IPS-15b (cell line): Measurements from ENCODE around the gene S100A2.
A peak's percentile ranks its signal among the peaks of the same experiment; 100 is the strongest.

Experiments
- H3K27me3 ChIP-seq: one replicate; pipeline ENCODE4 v1.6.1; 2013; ENCODE audit warnings: low read length; ENCODE audit not compliant: control insufficient read depth, insufficient read depth
- H3K36me3 ChIP-seq: one replicate; pipeline ENCODE4 v1.6.1; 2013; ENCODE audit warnings: low read length; ENCODE audit not compliant: control insufficient read depth, insufficient read depth
- H3K4me1 ChIP-seq: one replicate; pipeline ENCODE4 v1.6.1; 2013; ENCODE audit warnings: mild to moderate bottlenecking, low read length; ENCODE audit not compliant: control insufficient read depth, insufficient read depth
- H3K4me3 ChIP-seq: one replicate; pipeline ENCODE4 v1.5.1; 2013; ENCODE audit warnings: low read depth, low read length
- H3K9ac ChIP-seq: one replicate; pipeline ENCODE4 v1.6.1; 2013; ENCODE audit warnings: low read depth, mild to moderate bottlenecking, low read length
- H3K9me3 ChIP-seq: one replicate; pipeline ENCODE4 v1.6.1; 2013; ENCODE audit warnings: mild to moderate bottlenecking, low read length; ENCODE audit not compliant: control insufficient read depth, insufficient read depth

S100A2 gene

GRCh38 chr1:153539395-153540093 lies 26.1 kb downstream of the S100A2 start:
- Histone ChIP-seq H3K4me1 (peaks cover 14% of the 10 kb centered on the region), H3K9me3 (no peaks in the 10 kb centered on the region), H3K4me3 (no peak overlapping the region)

GRCh38 chr1:153538315-153538821 lies 27.3 kb downstream of the S100A2 start:
- no peaks in the 10 kb centered on the region for H3K9me3 ChIP-seq
- peaks cover 15% of the 10 kb centered on the region for H3K4me1 ChIP-seq
- H3K27me3 ChIP-seq, result peaks cover 30% of the 10 kb centered on the region
- no peak overlapping the region for H3K4me3 ChIP-seq
- H3K9ac ChIP-seq, result no peak overlapping the region
- H3K36me3 ChIP-seq, result peaks cover 2% of the 10 kb centered on the region

More at GRCh38 chr1:153539395-153540093, 26.1 kb downstream of the S100A2 start:
- Histone ChIP-seq H3K27me3 (peaks cover 21% of the 10 kb centered on the region), H3K9ac (no peak overlapping the region), H3K36me3 (peaks cover 4% of the 10 kb centered on the region)

- Histone ChIP-seq H3K9me3 (no peaks in the 10 kb centered on the region), H3K4me3 (no peak overlapping the region), H3K4me1 (peaks cover 18% of the 10 kb centered on the region), H3K9ac (no peak overlapping the region), H3K36me3 (peaks cover 2% of the 10 kb centered on the region), H3K27me3 (peaks cover 30% of the 10 kb centered on the region)
Observed at GRCh38 chr1:153537376-153537730, 28.3 kb downstream of the S100A2 start.

GRCh38 chr1:153536671-153537375 lies 28.8 kb downstream of the S100A2 start:
- H3K36me3 ChIP-seq, result peaks cover 2% of the 10 kb centered on the region
- no peaks in the 10 kb centered on the region for H3K9me3 ChIP-seq
- H3K4me3 ChIP-seq, result peak overlapping the region; percentile 63
- no peak overlapping the region for H3K9ac ChIP-seq
- H3K27me3 ChIP-seq, result peaks cover 30% of the 10 kb centered on the region
- H3K4me1 ChIP-seq, result peaks cover 22% of the 10 kb centered on the region

- H3K36me3 ChIP-seq, result peaks cover 2% of the 10 kb centered on the region
- H3K4me1 ChIP-seq, result peaks cover 22% of the 10 kb centered on the region
Observed at GRCh38 chr1:153536012-153536670, 29.5 kb downstream of the S100A2 start.

GRCh38 chr1:153535242-153536011 lies 30.2 kb downstream of the S100A2 start, which contains the start of gene S100A6:
Gene S100A6 (minus strand): TSS chr1:153535991. CDS start chr1:153535339, 652 bp downstream.
- Histone ChIP-seq H3K9ac (no peak within 1 kb of the TSS), H3K9me3 (no peaks in the 10 kb centered on the region), H3K36me3 (peaks cover 2% of the 10 kb centered on the region), H3K4me1 (peaks cover 22% of the 10 kb centered on the region), H3K4me3 (peak within 1 kb of the TSS; percentile 63), H3K27me3 (peaks cover 30% of the 10 kb centered on the region)

More at GRCh38 chr1:153536012-153536670, 29.5 kb downstream of the S100A2 start:
- Histone ChIP-seq H3K27me3 (peaks cover 30% of the 10 kb centered on the region), H3K9me3 (no peaks in the 10 kb centered on the region), H3K4me3 (peak overlapping the region; percentile 63), H3K9ac (no peak overlapping the region)

GRCh38 chr1:153534925-153535241 lies 30.8 kb downstream of the S100A2 start:
- Histone ChIP-seq H3K4me3 (no peak overlapping the region), H3K4me1 (peaks cover 22% of the 10 kb centered on the region), H3K9me3 (no peaks in the 10 kb centered on the region), H3K27me3 (peaks cover 30% of the 10 kb centered on the region), H3K9ac (no peak overlapping the region), H3K36me3 (peaks cover 2% of the 10 kb centered on the region)

- H3K9ac ChIP-seq, result no peak overlapping the region
- H3K27me3 ChIP-seq, result peaks cover 30% of the 10 kb centered on the region
- peaks cover 2% of the 10 kb centered on the region for H3K36me3 ChIP-seq
- H3K4me3 ChIP-seq, result no peak overlapping the region
- no peaks in the 10 kb centered on the region for H3K9me3 ChIP-seq
- H3K4me1 ChIP-seq, result peaks cover 22% of the 10 kb centered on the region
Observed at GRCh38 chr1:153534226-153534924, 31.3 kb downstream of the S100A2 start.

- Histone ChIP-seq H3K9me3 (no peaks in the 10 kb centered on the region), H3K36me3 (peaks cover 2% of the 10 kb centered on the region), H3K4me1 (peaks cover 22% of the 10 kb centered on the region), H3K9ac (no peak overlapping the region), H3K4me3 (peak overlapping the region; percentile 33), H3K27me3 (peaks cover 30% of the 10 kb centered on the region)
Observed at GRCh38 chr1:153533689-153534201, 31.9 kb downstream of the S100A2 start.

GRCh38 chr1:153532769-153533599 lies 32.7 kb downstream of the S100A2 start:
- no peaks in the 10 kb centered on the region for H3K9me3 ChIP-seq
- H3K27me3 ChIP-seq, result peaks cover 30% of the 10 kb centered on the region
- peak overlapping the region; percentile 56 for H3K4me3 ChIP-seq
- peaks cover 17% of the 10 kb centered on the region for H3K4me1 ChIP-seq
- no peak overlapping the region for H3K9ac ChIP-seq
- H3K36me3 ChIP-seq, result peaks cover 2% of the 10 kb centered on the region
